Fibroblast of skin of right biceps (primary cell): ENCODE results near the gene AHR.

ENCODE experiments used
- DNase-seq: peaks from one replicate; pipeline ENCODE4 v3.0.0-alpha.2; 2013

Gene AHR

DNA sequence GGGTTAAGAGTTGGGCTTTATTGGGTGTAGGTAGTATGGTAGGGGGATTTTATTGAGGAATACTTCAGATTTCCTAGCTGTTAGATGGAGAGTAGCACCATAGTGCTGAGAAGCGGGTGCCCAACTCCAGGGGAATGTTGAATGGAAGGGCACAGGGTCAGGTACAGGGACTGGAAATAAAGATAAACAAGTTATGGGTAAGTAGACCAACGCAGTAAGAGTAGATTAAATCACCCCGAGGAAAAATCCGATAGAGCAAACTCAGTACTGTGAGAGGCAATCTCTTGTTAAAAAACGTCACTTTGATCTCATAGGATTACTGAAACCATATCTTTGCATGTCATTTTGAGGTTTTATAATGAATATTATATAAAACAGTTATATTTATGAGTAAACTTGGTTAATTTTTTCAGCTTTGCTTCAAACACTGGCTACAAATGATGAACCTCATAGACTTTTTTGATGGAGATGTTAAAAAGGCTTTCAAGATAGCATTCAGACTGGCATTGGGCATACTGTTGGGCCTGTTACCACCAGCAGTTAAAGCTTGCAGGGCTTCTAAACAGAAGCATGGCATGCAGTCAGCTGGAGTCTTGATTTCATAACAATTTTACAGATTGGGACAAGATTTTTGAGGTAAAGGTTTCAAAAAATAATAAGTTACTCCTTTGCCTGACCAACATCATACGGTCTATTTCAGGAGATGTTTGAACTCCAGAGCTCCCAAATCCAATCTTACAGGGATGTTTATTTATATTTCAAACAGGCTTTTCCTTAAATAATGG lies 7.1 kb downstream of the AHR start:
- DNase-seq, result no peak

DNA sequence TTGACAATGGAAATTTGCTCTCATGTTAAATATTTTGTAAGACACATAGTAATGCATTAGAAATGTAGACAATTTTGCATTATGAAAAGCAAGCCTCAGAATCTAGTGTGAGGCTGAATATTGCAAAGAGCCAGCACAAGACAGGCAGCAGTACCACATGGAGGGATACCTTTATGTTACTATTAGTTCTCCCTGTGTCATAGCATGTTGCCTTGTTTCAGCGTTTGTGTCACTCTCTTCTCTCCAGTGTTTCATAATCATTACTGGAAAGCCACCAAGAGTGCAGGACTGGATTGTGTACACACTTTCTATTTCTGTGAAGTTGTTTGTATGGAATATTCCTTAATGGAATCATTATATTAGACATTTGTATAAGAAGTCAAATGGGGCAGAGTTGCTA lies 8.5 kb downstream of the AHR start:
- peak; percentile 15 for DNase-seq

DNA sequence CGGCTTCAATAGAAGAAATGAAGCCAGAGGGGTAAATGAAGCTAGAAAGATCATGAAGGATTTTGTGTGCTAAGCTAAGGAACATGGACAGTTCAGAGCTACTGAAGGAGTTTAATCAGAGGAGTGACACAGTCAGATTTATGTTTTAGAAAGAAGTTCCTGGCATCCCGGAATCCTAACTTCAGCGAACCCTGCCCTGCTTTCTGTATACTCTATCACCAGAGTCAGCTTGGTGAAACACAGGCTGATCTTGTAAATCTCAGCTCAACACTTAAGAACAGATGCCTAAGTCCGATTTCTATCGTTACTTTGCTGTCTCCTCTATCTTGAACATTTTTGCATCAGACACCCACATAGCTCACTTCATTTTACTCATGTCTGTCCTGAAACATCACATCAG lies 9.1 kb downstream of the AHR start:
- DNase-seq, result no peak

DNA sequence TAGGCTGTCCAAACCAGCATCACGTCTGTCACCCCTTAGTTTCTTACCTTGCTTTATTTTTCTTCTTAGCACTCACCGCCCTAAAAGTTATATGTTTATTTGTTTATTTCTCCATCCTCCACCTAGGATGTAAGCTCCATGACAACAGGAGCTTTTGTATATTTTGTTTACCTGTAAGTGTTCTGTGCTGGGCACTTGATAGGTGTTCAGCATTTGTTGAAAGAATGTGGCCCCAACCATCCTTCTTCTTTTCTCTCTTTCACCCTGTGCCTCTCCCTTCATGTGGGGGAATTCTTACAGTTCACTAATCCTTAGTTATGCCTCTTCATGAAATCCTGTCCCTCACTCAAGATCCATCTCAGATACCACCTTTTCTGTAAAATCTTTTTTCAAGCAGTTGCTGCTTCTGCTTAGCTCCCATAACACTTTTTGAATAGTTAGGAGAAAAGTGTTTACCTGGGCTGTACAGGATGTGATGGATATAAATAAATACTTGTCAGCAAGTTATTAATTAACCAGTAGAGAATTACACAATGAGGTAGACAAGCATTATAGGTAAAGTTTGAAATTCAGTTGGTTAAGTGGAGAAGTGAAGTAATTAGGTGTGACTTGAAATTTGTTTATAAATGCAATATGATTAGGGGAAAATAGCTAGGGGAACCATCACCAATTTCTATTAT lies 9.7 kb downstream of the AHR start:
- DNase-seq, result no peak

DNA sequence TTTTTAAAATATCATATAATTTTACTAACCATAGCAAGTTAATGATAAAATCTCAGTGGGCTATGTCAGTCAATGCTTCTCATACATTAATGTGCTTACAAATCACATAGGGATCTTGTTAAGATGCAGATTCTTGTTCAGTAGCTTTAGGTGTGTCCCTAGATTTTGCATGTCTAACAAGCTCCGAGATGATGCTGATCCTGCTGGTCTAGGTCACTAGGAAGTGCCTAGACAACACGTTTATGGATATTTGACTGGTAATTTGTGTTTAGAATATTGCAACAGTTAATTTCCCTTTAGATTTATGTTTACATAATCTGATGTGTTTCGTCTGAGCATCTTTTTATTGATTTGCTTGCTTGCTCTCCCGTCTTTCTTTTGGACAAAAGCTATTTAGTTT lies 12.7 kb downstream of the AHR start:
- DNase-seq, result no peak

DNA sequence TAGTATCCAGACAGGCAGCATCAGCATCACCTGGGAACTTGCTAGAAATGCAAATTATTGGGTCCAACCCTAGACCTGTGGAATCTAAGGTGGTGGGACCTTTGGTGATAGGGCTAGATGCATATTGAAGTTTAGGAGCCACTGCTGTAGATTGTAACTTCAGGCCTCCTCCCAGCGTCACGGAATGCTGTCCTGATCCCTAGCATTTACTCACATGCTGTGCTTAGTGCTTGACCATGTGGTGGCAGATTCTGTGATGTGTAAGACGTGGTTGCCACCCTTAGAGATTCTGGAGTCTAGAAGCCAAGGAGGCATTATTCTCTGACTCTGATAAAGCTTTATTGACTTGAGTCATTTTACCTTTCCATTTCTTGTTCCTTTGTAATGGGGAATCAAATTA lies 13.5 kb downstream of the AHR start:
- DNase-seq, result no peak

DNA sequence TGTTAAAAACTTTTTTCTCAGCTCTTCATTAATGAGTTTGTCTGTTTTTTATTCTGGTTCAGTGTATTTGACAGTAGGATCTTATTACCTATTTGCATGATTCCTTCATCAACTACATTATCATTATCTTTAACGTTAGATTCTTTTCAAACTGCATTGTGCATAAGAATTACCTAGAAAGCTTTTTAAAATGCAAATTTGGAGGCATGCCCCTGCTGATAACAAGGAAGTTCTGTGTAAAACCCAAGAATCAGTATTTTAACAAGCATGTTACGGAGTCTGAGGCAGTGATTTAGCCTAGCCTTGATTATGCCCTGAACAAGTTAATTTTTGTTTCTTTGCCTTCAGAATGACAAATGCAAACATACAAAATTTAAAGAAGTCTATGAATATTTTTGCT lies 14.2 kb downstream of the AHR start:
- DNase-seq, result no peak

DNA sequence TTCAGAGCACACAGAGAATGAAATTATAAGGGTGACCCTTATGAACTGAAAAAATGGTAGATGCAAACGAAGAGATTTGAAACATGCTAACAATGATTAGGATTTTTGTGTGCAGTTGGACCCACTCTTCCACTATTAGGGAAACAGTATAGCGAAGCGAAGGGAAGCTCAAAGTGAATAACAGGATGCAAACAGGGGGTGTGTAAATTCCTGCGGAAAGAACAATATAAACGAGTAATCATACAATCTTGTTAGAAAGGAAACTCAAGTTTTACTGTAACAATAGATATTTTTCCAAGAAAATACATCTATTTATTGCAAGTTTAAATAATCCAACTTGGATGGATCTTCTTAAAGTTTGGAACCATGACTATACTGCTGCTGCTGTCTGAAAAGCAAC lies 14.7 kb downstream of the AHR start:
- no peak for DNase-seq

DNA sequence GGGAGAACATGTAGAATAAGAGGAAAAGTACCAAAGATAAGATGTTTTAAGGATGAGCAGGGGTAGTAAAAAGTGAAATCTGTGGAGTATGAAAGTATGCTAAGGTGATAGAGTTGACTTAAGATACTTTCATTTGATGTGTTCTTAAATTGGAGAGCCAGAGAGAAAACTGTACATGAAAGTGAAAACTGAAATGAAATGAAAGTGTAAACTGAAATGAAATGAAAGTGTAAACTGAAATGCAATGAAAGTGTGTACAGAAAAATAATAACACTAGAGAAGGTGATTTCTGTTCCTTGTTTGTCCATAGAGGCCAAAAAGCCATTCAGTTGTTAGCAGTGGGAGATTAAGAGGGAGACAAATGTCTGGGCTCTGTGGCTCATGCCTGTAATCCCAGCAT lies 17.5 kb downstream of the AHR start:
- DNase-seq, result no peak

DNA sequence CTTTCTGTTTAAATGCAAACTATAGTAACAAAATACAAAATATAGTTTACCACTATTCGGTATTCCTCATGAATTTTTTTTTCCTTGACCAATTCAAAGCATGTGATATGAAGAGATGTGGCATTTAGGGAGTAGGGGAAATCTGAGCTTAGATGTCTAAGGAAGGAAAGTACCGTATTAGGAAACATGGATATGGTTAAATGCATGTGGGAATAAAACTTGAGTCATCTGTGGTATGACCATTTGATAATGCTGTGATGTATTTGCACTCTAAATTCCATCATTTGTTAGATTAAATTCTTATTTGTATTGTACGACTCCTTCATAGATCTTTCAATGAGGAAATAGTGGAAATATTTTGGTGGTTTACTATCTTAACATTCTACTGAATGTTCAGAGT lies 19.7 kb downstream of the AHR start:
- peak; percentile 79 for DNase-seq

DNA sequence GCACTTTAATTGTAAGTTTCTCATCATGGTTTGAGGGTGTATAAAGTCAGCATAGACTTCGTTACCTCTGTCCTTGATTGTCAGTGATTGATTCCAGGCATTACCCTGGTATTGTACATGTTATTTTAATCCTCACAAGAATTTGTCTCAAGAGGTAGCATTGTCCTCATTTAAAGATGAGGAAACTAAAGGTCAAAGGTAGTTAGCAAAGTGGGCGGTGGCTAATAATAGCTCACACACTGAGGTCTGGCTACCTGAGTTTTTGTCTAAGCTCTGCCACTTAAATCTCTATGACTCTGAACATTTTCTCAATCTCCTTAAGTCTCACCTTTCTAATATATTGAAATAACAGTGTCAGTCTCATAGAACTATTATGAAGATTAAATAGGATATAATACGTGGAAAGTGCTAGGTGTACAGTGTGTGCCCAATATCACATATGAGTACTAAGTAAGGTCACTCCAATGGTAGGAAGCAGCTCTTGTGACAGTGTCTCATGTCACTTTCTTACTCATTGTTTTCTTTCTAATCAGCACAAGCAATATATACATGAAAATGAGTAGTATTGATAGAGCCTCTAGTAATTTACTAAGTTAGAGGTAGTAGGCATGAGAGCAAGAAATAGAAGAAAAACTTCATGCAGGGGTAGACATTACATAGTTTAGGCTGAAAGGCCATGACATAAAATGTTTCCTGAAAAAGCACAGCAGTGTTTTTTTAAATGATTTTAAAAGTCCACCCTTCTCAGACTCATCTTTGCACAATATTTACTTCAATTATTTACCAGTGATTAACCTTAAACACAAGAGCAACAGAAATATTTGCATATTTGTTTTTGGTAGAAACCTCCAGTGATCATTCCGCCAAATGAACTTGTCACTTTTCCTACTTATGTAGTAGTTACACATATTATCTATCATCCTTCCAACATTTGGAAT lies 21.0 kb downstream of the AHR start:
- no peak for DNase-seq

DNA sequence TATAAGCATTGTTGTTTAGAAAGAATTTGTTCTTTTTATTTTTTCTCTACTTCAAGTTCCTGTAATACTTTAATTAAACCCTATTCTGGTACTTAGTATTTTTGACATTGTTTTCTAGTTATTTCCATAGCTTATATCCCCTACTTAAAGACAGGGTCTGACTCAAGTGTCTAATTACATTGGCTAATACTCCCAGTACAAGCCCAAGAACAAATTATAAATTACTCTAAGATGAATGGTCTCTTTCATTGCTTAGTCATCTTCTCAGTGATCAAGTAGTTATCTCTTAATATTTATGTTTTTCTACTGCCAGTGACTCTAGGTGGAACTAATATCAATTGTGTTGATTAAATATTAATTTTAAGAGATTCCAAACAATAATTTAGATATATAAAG lies 21.6 kb downstream of the AHR start:
- DNase-seq, result peak; percentile 16

DNA sequence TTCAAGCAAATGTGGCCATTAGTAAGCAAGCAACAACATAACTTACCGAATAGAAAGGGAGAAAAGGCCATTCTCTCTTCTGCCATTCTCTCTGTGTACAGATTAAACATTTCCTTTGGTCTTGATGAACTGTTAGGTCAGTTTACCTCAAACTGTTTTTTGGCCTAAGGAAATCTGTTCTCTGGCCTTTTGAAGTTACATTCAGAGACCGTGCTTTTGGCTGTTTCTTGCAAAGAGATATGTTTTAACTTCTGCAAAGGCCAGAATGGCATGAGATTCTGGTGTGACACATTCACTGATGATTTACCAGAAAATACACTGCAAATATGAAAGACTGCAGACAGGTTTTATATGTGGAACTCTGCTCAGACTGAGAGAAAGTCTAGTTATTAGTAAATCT lies 22.2 kb downstream of the AHR start:
- DNase-seq, result no peak

DNA sequence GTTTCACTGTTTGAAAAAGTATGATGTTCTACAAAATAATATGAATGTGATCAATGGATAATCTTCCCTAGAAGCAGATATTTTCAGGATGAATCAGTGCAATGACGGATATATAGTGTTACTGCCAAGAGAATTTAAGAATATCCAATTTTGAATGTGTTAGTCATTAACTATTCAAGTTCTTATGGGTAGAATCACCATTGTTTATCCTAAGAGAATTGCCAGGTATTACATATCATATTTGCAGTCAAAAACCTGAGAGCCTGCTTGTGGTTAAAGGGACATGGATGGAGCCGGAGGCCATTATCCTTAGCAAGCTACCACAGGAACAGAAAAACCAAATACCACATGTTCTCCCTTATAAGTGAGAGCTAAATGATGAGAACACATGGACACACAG lies 26.9 kb downstream of the AHR start:
- peak; percentile 76 for DNase-seq

DNA sequence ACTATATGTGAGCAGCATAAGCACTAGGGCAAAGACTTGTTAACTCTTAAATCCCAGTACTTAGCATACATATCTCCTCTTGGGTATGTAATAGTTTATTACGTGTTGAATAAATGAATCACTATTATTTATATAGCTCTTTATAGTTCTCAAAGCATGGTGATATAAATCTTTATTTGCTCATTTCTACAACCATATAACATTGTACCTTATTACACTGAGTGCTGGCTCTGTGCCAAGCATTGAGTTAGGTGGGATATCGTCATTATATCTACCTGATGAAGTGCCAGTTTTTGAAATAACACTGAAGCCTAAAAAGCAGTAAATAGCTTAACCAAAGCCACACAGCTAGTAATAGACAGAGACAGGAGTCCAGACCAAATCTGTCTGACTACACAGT lies 27.9 kb downstream of the AHR start:
- no peak for DNase-seq

DNA sequence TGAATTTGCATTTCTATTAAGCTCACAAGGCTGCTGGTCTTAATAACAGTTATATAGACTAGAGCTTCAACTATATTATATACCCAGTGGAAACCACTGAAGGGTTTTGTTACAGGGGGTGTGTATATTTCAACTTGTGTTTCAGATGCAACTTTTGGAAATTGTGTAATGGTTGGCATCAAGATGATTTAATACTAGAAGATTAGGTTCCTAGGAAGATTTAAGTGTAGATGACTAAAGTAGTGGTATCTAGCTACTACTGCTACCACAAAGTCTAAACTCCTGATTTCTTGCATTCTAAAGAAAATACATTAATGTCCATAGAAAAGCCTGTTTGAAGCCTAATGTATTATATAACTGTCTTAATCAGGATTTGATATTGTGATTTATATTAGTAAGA lies 30.2 kb downstream of the AHR start:
- DNase-seq, result no peak

DNA sequence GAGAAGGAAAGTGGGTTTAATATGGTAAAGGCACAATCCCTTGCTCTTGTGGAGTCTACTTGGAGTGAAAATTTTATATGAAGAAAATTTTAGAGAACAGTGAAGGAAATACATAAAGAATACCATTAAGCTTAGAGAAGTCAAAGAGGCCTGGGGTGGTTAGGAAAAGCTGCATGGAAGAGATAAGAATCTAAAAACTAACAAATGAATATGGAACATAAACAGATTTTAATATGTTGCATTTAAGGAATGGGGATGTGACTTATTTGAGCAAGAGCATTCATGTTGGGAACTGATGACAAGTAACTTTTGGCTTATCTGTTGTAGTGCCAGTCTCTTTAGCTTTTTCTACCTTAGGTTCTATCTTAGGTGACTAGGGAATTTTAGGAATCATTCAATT lies 31.0 kb downstream of the AHR start:
- no peak for DNase-seq

DNA sequence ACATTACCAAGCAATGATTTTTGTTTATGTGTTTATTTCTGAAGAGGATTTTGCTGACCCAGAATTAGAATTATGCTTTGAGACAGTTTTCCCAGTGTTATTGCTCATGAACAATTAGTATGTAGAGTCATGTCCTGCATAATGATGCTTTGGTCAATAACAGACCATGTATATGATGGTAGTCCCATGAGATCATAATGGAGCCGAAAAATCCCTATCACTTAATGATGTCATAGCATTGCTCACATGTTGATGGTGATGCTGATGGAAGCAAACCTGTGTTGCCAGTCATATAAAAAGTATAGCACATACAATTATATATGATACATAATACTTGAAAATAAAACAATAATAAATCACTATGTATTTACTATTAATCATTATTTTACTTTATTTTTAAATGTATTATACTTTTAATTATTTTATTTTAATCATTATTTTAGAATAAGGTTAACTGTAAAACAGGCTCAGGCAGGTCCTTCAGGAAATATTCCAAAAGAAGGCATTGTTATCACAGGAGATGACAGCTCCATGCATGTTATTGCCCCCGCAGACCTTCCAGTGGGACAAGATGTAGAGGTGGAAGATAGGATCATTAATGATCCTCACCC lies 33.5 kb downstream of the AHR start:
- DNase-seq, result no peak

DNA sequence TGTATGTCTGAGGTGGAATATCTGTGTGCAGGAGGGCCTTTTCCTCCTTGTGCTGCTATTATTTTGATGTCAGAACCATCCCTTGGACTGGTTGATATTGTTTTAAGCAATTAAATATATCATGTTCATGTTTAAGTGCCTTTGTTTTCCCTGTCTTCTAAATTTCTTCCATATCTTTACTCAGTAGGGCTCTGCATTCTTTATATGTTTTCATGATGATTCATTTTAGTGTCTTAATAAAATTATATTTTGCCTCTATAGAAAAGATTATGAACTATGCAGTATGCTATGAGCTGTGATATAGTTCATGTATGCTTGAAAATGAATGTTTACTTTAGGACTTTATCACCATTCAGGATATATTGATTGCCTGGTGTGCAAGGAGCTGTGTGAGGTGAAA lies 34.8 kb downstream of the AHR start:
- DNase-seq, result peak; percentile 43

DNA sequence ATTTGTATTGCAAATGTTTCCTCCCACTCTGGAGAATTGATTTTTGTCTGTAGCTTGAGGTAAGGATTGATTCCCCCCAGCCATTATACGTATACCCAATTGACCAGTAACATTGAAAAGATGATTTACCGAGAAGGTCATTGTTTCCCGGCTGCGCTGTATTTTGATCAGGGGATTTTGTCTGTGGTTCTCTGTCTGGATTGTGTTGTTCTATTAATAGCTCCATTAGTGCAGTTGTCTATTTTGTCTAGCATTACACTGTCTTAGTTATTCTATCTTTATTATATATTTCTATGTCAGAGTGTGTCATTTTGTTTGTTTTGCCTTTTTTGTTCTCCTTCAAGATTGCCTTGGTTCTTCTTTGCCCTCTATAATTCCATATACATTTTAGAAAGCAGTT lies 37.7 kb downstream of the AHR start:
- DNase-seq, result no peak

DNA sequence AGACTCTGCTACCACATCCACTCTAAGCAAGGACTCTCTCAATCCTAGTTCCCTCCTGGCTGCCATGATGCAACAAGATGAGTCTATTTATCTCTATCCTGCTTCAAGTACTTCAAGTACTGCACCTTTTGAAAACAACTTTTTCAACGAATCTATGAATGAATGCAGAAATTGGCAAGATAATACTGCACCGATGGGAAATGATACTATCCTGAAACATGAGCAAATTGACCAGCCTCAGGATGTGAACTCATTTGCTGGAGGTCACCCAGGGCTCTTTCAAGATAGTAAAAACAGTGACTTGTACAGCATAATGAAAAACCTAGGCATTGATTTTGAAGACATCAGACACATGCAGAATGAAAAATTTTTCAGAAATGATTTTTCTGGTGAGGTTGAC lies 40.7 kb downstream of the AHR start:
- DNase-seq, result no peak

DNA sequence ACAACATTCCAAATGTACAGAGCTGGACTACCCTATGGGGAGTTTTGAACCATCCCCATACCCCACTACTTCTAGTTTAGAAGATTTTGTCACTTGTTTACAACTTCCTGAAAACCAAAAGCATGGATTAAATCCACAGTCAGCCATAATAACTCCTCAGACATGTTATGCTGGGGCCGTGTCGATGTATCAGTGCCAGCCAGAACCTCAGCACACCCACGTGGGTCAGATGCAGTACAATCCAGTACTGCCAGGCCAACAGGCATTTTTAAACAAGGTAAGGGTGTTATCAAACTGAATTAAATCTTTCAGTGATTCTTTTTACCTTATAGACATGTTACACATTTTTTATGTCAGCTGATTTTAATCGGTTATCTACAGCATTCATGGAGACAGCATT lies 41.5 kb downstream of the AHR start:
- no peak for DNase-seq

DNA sequence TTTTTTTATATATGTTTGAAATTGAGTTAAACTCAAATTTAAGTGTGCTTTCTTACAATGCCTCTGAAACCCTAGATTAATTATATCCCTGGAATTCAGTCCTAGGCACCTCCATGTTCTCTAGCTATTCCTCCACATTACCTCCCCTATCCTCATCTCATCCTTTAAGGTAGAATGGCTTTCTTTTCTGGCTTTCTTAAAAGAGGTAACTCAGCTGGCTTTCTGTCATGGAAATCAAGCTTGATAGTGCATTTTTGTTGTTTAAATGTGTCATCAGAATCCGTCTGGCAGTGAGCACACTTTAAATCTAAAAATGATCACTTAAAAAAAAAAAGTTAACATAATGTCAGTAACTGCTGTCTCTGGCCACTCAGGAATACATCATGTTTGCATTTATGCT lies 42.2 kb downstream of the AHR start:
- DNase-seq, result no peak
